ENCODE results near the gene SF1. TPM values are rescaled to one million over a fixed set of nuclear protein-coding genes. Genes with fewer than 3 reads are reported as not detected.

Gene SF1, protein sequence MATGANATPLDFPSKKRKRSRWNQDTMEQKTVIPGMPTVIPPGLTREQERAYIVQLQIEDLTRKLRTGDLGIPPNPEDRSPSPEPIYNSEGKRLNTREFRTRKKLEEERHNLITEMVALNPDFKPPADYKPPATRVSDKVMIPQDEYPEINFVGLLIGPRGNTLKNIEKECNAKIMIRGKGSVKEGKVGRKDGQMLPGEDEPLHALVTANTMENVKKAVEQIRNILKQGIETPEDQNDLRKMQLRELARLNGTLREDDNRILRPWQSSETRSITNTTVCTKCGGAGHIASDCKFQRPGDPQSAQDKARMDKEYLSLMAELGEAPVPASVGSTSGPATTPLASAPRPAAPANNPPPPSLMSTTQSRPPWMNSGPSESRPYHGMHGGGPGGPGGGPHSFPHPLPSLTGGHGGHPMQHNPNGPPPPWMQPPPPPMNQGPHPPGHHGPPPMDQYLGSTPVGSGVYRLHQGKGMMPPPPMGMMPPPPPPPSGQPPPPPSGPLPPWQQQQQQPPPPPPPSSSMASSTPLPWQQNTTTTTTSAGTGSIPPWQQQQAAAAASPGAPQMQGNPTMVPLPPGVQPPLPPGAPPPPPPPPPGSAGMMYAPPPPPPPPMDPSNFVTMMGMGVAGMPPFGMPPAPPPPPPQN
- 54.5 and 89.6 TPM in 2 replicates for total RNA-seq

DNA sequence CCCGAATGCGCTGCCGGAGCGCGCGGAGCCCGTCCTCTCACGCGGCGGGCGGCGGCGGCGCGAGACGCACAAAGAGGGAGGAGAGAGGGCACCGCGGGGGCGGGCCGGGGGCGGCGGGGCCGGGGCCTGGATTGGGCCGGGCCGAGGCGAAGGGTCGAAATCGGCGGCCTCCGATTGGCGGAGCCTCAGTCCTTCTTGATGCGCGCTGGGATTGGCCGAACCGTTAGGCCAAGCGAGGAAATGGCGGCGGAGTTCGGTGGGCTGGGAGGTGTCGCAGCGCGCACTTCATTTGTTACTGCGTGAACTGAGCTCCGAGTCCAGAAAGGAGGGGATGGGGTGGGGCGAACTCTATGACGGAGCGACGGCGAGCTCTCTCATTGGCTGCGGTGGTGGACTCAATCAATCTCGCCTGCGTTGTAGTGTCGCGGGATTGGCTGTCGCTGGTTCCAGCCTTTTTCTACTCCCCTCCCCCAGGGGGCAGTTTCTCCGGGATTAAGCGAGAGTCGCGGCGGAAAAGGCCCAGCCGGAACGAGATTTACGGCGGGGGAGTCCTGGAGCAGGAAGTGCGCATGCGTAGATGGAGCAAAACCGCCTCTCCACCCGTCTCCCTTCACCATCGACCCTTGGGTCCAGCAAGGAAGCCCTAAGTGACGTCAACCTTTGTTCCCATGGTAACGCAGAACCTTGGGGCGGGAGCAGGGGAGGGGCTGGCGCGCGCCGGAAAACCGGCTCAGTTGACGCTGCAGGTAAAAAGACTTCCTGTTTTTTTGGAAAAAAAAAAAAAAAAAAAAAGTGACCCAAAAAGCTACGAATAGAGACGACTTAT, at the start of gene SF1:
Gene SF1 (minus strand): TSS at position 70 of the 826 bp plus-strand sequence. CDS start 150 bp downstream, outside the sequence.

DNA sequence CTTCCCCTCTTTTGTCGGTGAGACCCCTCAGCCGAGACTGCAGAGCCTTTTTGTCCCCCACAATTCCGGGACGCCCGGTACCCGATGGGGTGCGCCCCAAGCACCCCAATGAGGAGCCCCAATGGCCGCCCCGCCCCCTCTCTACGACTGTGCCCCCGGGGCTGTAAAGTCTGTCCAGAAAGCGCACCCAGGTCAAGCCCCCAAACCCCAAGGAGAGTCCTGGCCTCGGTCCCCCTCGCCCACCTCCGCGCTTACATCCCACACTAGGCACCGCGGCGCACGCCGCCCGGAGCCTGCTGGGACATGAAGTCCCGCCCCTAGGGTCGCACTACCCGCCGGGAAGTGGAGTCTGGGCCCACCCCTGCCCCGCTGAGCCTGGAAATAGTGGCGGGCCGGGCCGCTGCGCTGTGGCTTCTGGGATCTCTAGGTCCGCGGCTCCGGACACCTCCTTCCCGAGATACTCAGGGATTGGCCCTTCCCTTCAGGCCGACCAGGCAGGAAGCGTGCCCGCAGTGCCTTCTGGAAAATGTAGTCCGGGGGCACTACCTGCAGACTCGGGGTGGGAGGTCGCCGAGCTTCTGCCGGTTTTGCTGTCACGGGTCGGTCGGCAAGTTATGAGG, 32.0 kb upstream of the SF1 start, which contains the start of gene MEN1:
Gene MEN1 (minus strand): TSS at position 281 of the 620 bp plus-strand sequence. CDS start 442 bp downstream, outside the sequence.

DNA sequence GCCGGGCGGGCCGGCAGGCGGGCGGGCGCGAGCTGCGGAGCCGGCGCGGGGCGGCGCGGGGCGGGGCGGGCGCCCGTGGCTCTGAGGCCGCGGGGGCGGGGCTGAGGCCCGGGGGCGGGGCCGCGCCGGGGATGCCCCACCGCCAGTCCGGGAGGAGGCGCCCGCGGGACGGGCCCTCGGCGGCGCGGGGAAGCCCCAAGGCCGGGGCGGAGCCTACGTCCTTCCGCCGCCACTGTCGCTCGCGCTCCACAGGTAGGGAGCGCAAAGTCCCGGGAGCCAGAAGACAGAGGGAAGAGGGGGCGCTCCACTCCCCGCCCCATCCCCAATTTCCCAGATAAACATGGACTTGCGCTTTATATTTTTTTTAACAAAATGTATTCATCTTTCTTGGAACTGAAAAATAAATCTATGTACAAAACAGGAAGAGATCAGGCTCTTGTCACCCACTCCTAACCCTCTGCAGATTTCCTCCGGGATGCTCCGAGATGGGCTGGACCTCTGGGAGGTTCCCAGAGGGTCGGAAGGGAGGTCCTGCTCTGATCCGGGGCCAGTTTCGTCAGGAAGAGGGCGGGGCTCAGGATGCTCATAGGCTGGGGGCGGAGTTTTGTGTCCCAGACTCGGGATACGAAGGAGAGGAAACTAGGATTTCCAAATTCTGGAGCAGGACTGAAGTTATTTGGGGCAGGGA, 25.0 kb upstream of the SF1 start, which contains the start of gene MAP4K2:
Gene MAP4K2 (minus strand): TSS at position 57 of the 688 bp plus-strand sequence. CDS start 65 bp downstream, outside the sequence.

DNA sequence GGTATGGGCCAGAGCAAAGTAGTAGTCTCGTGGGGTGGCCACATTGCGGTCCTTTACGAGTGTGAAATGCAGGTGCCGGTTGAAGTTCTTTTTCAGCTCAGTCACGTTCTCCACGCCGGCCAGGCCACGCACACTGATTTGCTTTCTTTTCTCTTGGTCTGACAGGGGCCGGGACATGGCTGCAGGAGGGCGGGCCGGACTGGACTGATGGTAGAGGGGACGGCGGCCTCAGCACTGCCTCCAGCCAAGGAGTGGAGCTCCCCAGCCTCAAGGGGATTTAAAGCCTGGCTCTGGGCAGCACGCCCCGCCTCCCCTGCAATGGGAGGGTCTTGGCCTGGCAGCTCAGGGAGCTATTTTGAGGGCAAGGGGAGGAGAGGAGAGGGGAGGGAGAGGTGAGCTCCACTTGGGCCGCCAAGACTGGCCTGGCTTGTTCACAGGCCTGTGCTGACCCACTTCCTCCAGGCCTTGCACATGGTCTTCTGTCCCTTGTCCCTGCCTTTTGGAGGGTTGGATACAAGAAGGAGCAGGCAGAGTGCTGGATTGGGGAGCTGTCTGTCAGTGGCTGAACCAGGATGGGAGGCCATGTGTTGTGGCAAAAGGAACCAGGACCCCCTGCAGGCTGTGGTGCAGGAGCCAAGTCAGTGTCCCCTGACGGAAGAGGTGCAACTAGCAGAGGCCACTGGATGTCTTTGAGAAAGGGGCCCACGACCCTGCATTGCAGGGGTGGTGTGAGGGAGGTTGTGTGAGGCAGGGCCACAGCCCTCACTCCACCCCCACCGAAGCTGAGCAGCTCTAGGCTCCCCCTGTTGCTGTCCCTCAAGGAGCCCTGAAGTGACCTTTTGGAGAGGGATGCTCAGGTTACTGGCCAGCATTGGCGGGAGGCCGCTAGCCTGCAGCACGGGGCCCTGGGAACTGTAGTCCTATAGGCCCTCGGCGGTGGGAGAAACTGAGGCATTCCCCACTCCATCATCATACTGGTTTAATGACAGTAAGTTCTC, 18.3 kb downstream of the SF1 start, which contains the start of gene PYGM:
Gene PYGM (minus strand): TSS at position 253 of the 998 bp plus-strand sequence. CDS start 76 bp downstream, at position 177.

DNA sequence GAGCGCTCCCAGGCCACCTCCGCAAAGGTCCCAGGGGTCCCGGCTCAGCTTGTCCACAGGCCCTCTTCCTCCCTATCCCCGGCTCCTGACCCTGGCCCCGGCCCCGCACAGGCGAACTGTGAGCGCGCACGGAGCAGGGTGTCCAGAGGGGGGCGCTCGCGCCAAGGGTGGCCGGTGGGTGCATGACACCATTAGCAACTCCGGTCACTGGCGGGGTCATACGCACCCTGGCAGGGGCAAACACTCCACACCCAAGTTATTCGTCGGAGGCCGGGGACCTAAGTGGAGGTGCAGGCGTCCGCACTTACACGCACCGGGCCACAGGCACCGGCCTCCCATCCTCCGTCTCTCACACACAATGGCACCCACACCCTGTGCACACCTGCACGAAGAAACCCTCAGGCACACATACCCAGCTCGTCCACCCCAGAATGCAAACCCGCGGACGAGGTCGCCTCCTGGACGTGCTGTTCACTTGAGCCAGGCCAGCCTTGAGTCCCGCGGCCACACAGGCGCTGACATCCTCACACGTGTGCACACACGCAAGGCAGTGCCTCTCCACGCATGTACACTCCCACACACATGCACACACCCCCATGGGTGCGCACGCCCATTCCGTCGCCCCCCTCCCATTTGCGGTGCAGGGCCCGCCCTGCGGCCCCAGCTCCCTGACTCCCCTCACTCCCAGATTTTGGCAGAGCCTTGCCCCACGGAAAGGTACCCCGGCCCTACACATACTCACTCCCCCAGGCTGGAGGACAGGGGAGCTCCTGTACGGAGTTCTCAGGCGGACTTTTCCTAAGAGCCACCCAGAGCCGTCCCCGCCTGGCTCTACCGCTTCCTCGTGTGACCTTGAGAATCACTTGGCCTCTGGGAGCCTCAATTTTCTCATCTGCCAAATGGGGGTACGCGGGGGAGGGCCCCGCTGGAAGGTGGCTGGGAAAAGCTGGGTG, 34.5 kb downstream of the SF1 start, which contains the start of gene RASGRP2:
Gene RASGRP2 (minus strand): TSS at position 552 of the 953 bp plus-strand sequence. CDS start 1,276 bp downstream, outside the sequence.

DNA sequence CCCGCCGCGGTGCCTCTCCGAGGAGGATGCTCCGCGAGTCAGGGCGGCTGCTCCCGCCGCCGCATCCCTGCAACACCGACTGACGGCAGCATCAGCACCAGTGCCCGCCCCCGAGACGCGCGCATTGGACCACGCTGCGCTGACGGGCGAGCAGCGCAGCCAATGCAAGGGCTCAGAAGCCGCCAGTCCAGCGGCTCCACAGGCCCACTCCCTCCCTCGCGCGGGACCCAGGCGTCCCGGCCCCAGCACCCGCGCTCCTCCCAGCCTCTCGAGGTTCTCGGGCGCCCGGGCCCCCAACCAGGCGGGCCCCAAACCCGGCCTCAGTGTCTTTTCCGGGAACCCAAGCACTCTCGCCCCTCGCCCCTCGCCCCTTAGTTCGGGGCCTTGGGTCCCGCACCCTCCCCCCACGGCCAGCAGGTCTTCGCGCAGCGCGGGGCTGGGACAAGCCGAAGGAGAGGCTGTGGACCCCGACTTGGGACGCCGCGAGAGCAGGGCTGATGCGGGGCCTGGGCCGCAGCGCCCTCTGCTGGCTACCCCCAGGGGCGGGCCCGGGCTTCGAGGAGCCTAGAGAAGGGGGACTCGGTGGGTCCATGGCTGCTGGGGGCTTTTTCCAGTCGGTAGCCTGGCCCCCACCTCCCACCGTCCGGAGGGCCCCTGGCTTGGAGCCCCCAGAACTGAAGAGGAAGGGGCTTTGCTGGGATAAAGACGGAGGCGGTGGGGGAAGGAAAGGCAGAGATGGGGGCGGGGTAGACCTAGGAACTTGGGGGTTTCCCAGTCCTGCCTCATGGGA, 55.0 kb downstream of the SF1 start, which contains the start of gene NRXN2:
Gene NRXN2 (minus strand): TSS at position 81 of the 790 bp plus-strand sequence. CDS start 9,498 bp downstream, outside the sequence.

Other genes with a start within 250 kb of the SF1 start
- not detected in 2 replicates for gene SLC22A11, start 222.6 kb downstream of the SF1 start, total RNA-seq
- not detected in 2 replicates for gene SLC22A12, start 187.3 kb downstream of the SF1 start, total RNA-seq
- not detected in 2 replicates for gene NRXN2, start 55.3 kb downstream of the SF1 start, total RNA-seq
- 3.0 and 3.4 TPM in 2 replicates for gene RASGRP2, start 34.4 kb downstream of the SF1 start, total RNA-seq
- gene PYGM, start 18.6 kb downstream of the SF1 start, total RNA-seq: 0.11 and 0.26 TPM in 2 replicates
- 47.9 and 67.0 TPM in 2 replicates for gene MAP4K2, start 24.7 kb upstream of the SF1 start, total RNA-seq
- gene MEN1, start 32.0 kb upstream of the SF1 start, total RNA-seq: 10.8 and 14.8 TPM in 2 replicates
- 0.34 and 0.43 TPM in 2 replicates for gene CDC42BPG, start 66.1 kb upstream of the SF1 start, total RNA-seq
- 19.3 and 24.4 TPM in 2 replicates for gene EHD1, start 100.1 kb upstream of the SF1 start, total RNA-seq
- gene ATG2A, start 138.7 kb upstream of the SF1 start, total RNA-seq: 8.8 and 13.9 TPM in 2 replicates
- 5.0 and 9.2 TPM in 2 replicates for gene PPP2R5B, start 146.1 kb upstream of the SF1 start, total RNA-seq
- gene GPHA2, start 157.4 kb upstream of the SF1 start, total RNA-seq: not detected in 2 replicates
- gene MAJIN, start 193.6 kb upstream of the SF1 start, total RNA-seq: not detected in 2 replicates
- 0.52 and 0.54 TPM in 2 replicates for gene BATF2, start 218.4 kb upstream of the SF1 start, total RNA-seq
- 124 and 130 TPM in 2 replicates for gene ARL2, start 235.6 kb upstream of the SF1 start, total RNA-seq
- 7.5 and 9.9 TPM in 2 replicates for gene SNX15, start 248.9 kb upstream of the SF1 start, total RNA-seq